GM12878 (cell line): ENCODE measurements around the gene LRRC74B. TPM values are rescaled to one million over a fixed set of nuclear protein-coding genes. Genes with fewer than 3 reads are reported as not detected.

Source experiments
- ATAC-seq: fragments of 200-7000 bp; cut with Tn5 transposase; 3 replicates; pipeline ENCODE4 v1.9.1; 2020; ENCODE audit warnings: mild to moderate bottlenecking, moderate library complexity
- Bru-seq: library from RNA; stranded (reverse); fragments of 400-500 nt; gene quantifications from one replicate; lab custom pipeline; 2021; lab: Mats Ljungman, UMichigan
- BruChase-seq, 2 experiments: library from RNA; stranded (reverse); fragments of 400-500 nt; gene quantifications; one replicate each; lab custom pipeline; 2021; lab: Mats Ljungman, UMichigan
- BruUV-seq: library from RNA; stranded (reverse); fragments of 400-500 nt; replicated peaks from 2 replicates; lab custom pipeline; 2021; lab: Mats Ljungman, UMichigan
- CTCF ChIA-PET: fragments of 300-600 bp; sonication (Branson Sonifier 250); formaldehyde crosslinking; extraction: SDS; loops from one replicate; lab custom pipeline; 2021; ENCODE audit warnings: inconsistent platforms; lab: Yijun Ruan, JAX
- POLR2A ChIA-PET: fragments of 350-600 bp; formaldehyde crosslinking; extraction: SDS; loops from one replicate; lab custom pipeline; 2021; ENCODE audit warnings: inconsistent platforms; lab: Charles Lee
- RAD21 ChIA-PET: fragments of 300-600 bp; sonication (Branson Sonifier 250); formaldehyde crosslinking; loops from one replicate; lab custom pipeline; 2023; ENCODE audit warnings: antibody characterized with exemption; ENCODE audit not compliant: unreplicated experiment; lab: Charles Lee
- SMC1A ChIA-PET: fragments of 300-600 bp; sonication (Branson Sonifier 250); formaldehyde crosslinking; loops from one replicate; lab custom pipeline; 2023; ENCODE audit not compliant: unreplicated experiment, uncharacterized antibody; lab: Charles Lee
- DNase-seq: peaks from one replicate; pipeline ENCODE4 v3.0.0-alpha.2; 2011; ENCODE audit warnings: low read depth, low spot score
- FAIRE-seq: peaks from 3 replicates; lab custom pipeline; 2011; peaks lifted over from hg19 to GRCh38; lab: Jason Lieb, UNC
- H2AFZ ChIP-seq: 2 replicates; pipeline ENCODE4 v1.6.0; 2011; ENCODE audit warnings: low read depth, low read length, control low read depth; ENCODE audit not compliant: control insufficient read depth
- H3K27ac ChIP-seq: 2 replicates; pipeline ENCODE4 v1.5.1; 2011; ENCODE audit warnings: control low read depth; ENCODE audit not compliant: control insufficient read depth, insufficient read depth
- H3K27me3 ChIP-seq, 2 experiments: replicated peaks in 1 of 2; 2 replicates each; pipeline versions ENCODE4 v1.6.0 to v1.6.1; 2011; ENCODE audit warnings: low read length in 1 of 2; ENCODE audit not compliant: control insufficient read depth in 2 of 2, insufficient read depth in 2 of 2
- H3K36me3 ChIP-seq, 2 experiments: 2 replicates each; pipeline ENCODE4 v1.5.1; 2011; ENCODE audit warnings: low read length in 1 of 2; ENCODE audit not compliant: control insufficient read depth in 2 of 2, insufficient read depth in 2 of 2
- H3K4me1 ChIP-seq: 2 replicates; pipeline ENCODE4 v1.6.1; 2011; ENCODE audit warnings: mild to moderate bottlenecking, low read length, moderate library complexity, mixed read lengths; ENCODE audit not compliant: control insufficient read depth, insufficient read depth
- H3K4me2 ChIP-seq: 2 replicates; pipeline ENCODE4 v1.6.0; 2011; ENCODE audit warnings: control low read depth; ENCODE audit not compliant: control insufficient read depth, insufficient read depth
- H3K4me3 ChIP-seq: fragments of 200-600 bp; sonication (generic); 2 replicates; pipeline ENCODE4 v1.5.1; 2016
- H3K79me2 ChIP-seq: 2 replicates; pipeline ENCODE4 v1.6.0; 2011; ENCODE audit warnings: low read length; ENCODE audit not compliant: control insufficient read depth, insufficient read depth
- H3K9ac ChIP-seq: 2 replicates; pipeline ENCODE4 v1.8.0; 2011; ENCODE audit warnings: low read length, control low read depth, mixed read lengths; ENCODE audit not compliant: control insufficient read depth, insufficient read depth
- H3K9me3 ChIP-seq: replicated peaks from 3 replicates; pipeline ENCODE4 v1.5.1; 2011; ENCODE audit warnings: mild to moderate bottlenecking, low read length; ENCODE audit not compliant: control insufficient read depth, insufficient read depth
- H4K20me1 ChIP-seq: 2 replicates; pipeline ENCODE4 v1.6.0; 2011; ENCODE audit not compliant: control insufficient read depth, insufficient read depth
- HCFC1 ChIP-seq: fragments of 150-350 bp; IDR thresholded peaks from 2 replicates; pipeline ENCODE4 v1.6.1; 2014; ENCODE audit warnings: low read length
- MAX ChIP-seq: IDR thresholded peaks from 2 replicates; pipeline ENCODE4 v1.6.1; 2012; ENCODE audit warnings: low read depth, low read length, improper control_type of control experiment
- MTA3 ChIP-seq: IDR thresholded peaks from 2 replicates; pipeline ENCODE4 v1.6.1; 2012; ENCODE audit warnings: low read length, inconsistent platforms, borderline replicate concordance
- NKRF ChIP-seq: fragments of 450-650 bp; conservative IDR thresholded peaks from 2 replicates; pipeline ENCODE4 v1.6.1; 2017; ENCODE audit warnings: mild to moderate bottlenecking, moderate library complexity
- PAX8 ChIP-seq: fragments of 450-650 bp; IDR thresholded peaks from 2 replicates; pipeline ENCODE4 v1.6.1; 2017; ENCODE audit warnings: mild to moderate bottlenecking, moderate library complexity
- PML ChIP-seq: IDR thresholded peaks from 2 replicates; pipeline ENCODE4 v1.6.1; 2012; ENCODE audit warnings: low read length, inconsistent platforms
- POLR2A ChIP-seq: IDR thresholded peaks from 2 replicates; pipeline ENCODE4 v1.6.1; 2011; ENCODE audit warnings: low read depth, mild to moderate bottlenecking, low read length
- PRDM15 ChIP-seq: fragments of 450-650 bp; formaldehyde crosslinking; IDR thresholded peaks from 2 replicates; pipeline ENCODE4 v1.4.0; 2020; ENCODE audit warnings: mild to moderate bottlenecking, moderate library complexity
- RBBP5 ChIP-seq: fragments of 200-600 bp; sonication (generic); conservative IDR thresholded peaks from 2 replicates; pipeline ENCODE4 v1.6.1; 2016
- RUNX3 ChIP-seq: IDR thresholded peaks from 2 replicates; pipeline ENCODE4 v1.6.1; 2012; ENCODE audit warnings: low read length, inconsistent platforms
- SMARCA5 ChIP-seq: fragments of 450-650 bp; IDR thresholded peaks from 2 replicates; pipeline ENCODE4 v1.6.1; 2017; ENCODE audit warnings: mild to moderate bottlenecking
- SREBF2 ChIP-seq: IDR thresholded peaks from 2 replicates; pipeline ENCODE4 v1.6.1; 2012; ENCODE audit warnings: mild to moderate bottlenecking, low read length
- SRF ChIP-seq, 2 experiments: IDR thresholded peaks; 2 replicates each; pipeline ENCODE4 v1.6.1; 2011; ENCODE audit warnings: low read depth in 2 of 2, low read length in 2 of 2, mild to moderate bottlenecking in 1 of 2, moderate library complexity in 1 of 2
- USF1 ChIP-seq: IDR thresholded peaks from 2 replicates; pipeline ENCODE4 v1.6.1; 2011; ENCODE audit warnings: borderline replicate concordance, low read depth, mild to moderate bottlenecking, moderate library complexity, mixed read lengths, low read length; ENCODE audit not compliant: insufficient read depth; ENCODE audit errors: extremely low read length
- YY1 ChIP-seq: IDR thresholded peaks from 2 replicates; pipeline ENCODE4 v1.6.1; 2011; ENCODE audit warnings: low read depth, mild to moderate bottlenecking, low read length
- WGBS: methylation state at CpG from one replicate; pipeline ENCODE4 v1.1.6; 2016; ENCODE audit warnings: low lambda C conversion rate; ENCODE audit not compliant: insufficient replicate concordance, insufficient coverage; ENCODE audit errors: missing lambda C conversion rate; 5-methylcytosine and 5-hydroxymethylcytosine counted together
- in situ Hi-C: fragments of 300-500 bp; cut with MboI; formaldehyde crosslinking; loops from 9 replicates; pipeline ENCODE4 v1.14.3; 2018; ENCODE audit warnings: mixed read lengths
- intact Hi-C: fragments of 100-400 bp; cut with micrococcal nuclease; formaldehyde crosslinking; loops from one replicate; pipeline ENCODE4 v1.14.2; 2022; ENCODE audit not compliant: unreplicated experiment
- long read RNA-seq, 2 experiments: library from polyadenylated mRNA; unstranded; transcript quantifications; one replicate each; pipeline ENCODE4 v2.0.0, GENCODE V29; 2019 to 2020
- polyA minus RNA-seq, 3 experiments: library from RNA; depleted of rRNA, polyadenylated mRNA; stranded (reverse); fragments of >200 nt; gene quantifications; 2 replicates each; pipeline ENCODE4 v1.2.3, GENCODE V29; 2011
- polyA plus RNA-seq, 11 experiments: library from polyadenylated mRNA; depleted of rRNA in 4 of 11; unstranded in 6 of 11; stranded (reverse) in 5 of 11; fragments of >200 nt; fragmentation: Nextera tagmentation in 4 of 11; fragmentation: Illumina TruSeq in 1 of 11; extraction: Ambion mirVana in 4 of 11; extraction: Trizol in 1 of 11; gene quantifications; 1 replicate in 1 of 11; 2 replicates in 10 of 11; pipeline versions ENCODE4 v1.2.1 to v1.2.3, GENCODE V29; 2011 to 2016; ENCODE audit warnings: inconsistent platforms in 2 of 11, missing spikeins in 2 of 11, low read depth in 1 of 11
- total RNA-seq, 4 experiments: library from RNA; depleted of rRNA in 3 of 4; stranded (reverse); fragments of >200 nt in 3 of 4; fragmentation: Illumina TruSeq in 1 of 4; extraction: Trizol in 1 of 4; gene quantifications; 2 replicates each; pipeline versions ENCODE4 v1.2.1 to v1.2.3, GENCODE V29; 2013 to 2021

Gene LRRC74B
- not detected in 2 replicates for total RNA-seq (2013; cell fraction: nucleolus; rRNA removed)
- total RNA-seq (2014; rRNA removed) (not detected in 2 replicates), total RNA-seq (2014; rRNA removed; fragmentation: Illumina TruSeq; extraction: Trizol) (not detected in 2 replicates), total RNA-seq (2021) (not detected in 2 replicates), polyA plus RNA-seq (2011; rRNA removed) (not detected in 2 replicates), polyA plus RNA-seq (2014; fragmentation: Illumina TruSeq; extraction: Trizol) (not detected in 2 replicates), polyA plus RNA-seq (2014; fragmentation: Nextera tagmentation; extraction: Ambion mirVana) (not detected), polyA plus RNA-seq (2014; rRNA removed) (not detected in 2 replicates), polyA plus RNA-seq (2016; fragmentation: Nextera tagmentation; extraction: Ambion mirVana) (not detected), polyA minus RNA-seq (2011; rRNA and poly(A)+ RNA removed) (not detected in 2 replicates), Bru-seq, nascent RNA (percentile 6 among the genes with signal in this experiment), BruChase-seq, experiment 1, labeled RNA remaining after a 6-hour chase (percentile 4 among the genes with signal in this experiment), BruChase-seq, experiment 2, labeled RNA remaining after a 2-hour chase (percentile 6 among the genes with signal in this experiment)
- polyA plus RNA-seq (2011; ENCODE audit: low read depth): not detected
- polyA plus RNA-seq (2011; cell fraction: cytosol; rRNA removed): not detected in 2 replicates
- polyA plus RNA-seq (2011; cell fraction: nucleus; rRNA removed): not detected in 2 replicates
- polyA plus RNA-seq (2012): not detected in 2 replicates
- polyA minus RNA-seq (2011; cell fraction: cytosol; rRNA and poly(A)+ RNA removed): not detected in 2 replicates
- polyA minus RNA-seq (2011; cell fraction: nucleus; rRNA and poly(A)+ RNA removed): not detected in 2 replicates
- long read RNA-seq, experiment 1: 0 reads
- long read RNA-seq, experiment 2: 0 reads

- ChIA-PET RAD21 (no interaction called here), SMC1A (no interaction called here), POLR2A (no interaction called here), CTCF (no interaction called here)
- Histone ChIP-seq H3K4me3 (no peak within 1 kb of the TSS), H2AFZ (no peak within 1 kb of the TSS), H3K4me2 (peak within 1 kb of the TSS; percentile 61), H3K9ac (no peak within 1 kb of the TSS), H3K27me3 (peaks cover 0 to 1% of the 10 kb centered on the region in 2 experiments; a peak in 2 of 4 replicates), H4K20me1 (no peaks in the 10 kb centered on the region), H3K27ac (no peak within 1 kb of the TSS), H3K9me3 (no peaks in the 10 kb centered on the region), H3K36me3 (no peaks in the 10 kb centered on the region), H3K4me1 (no peaks in the 10 kb centered on the region; the same call in 1 of the 2 replicates), H3K79me2 (no peaks in the 10 kb centered on the region)
- intact Hi-C loops: no loop called here
- in situ Hi-C loops: no loop called here
- WGBS: 10% methylated on average over 31 of the region's 47 CpGs
- ATAC-seq (peak; percentile 100), FAIRE-seq (peak; percentile 59), DNase-seq (peak; percentile 31)
- no TSS peak for BruUV-seq
- no peak for TF ChIP-seq PAX8
- TF ChIP-seq PRDM15 (CRISPR knock-in tag): no peak
- TF ChIP-seq USF1: no peak
- TF ChIP-seq MTA3: no peak
- no peak for TF ChIP-seq HCFC1
- no peak for TF ChIP-seq SMARCA5
- TF ChIP-seq RUNX3: peak; percentile 67
- no peak for TF ChIP-seq PML
- no peak for TF ChIP-seq POLR2A
- TF ChIP-seq SREBF2: no peak
- 0 out of 4 replicates have a peak, but pooled peaks of 1 of the 2 experiments have one; percentile 21 for TF ChIP-seq SRF (IDR thresholded peaks at IDR 0.05; ENCODE audit: low read depth in 2 of 2, low read length in 2 of 2)
- TF ChIP-seq MAX: no peak
- TF ChIP-seq RBBP5: no peak
- TF ChIP-seq YY1: no peak
- 0 out of 2 replicates have a peak, but pooled peaks have one; percentile 53 for TF ChIP-seq NKRF
Observed at GRCh38 chr22:21045585-21046294, at the start of gene LRRC74B. TSS of gene LRRC74B (plus strand) at chr22:21045946. CDS start at chr22:21045987, 41 bp downstream.
